SK-N-SH (cell line): ENCODE results near the gene MAST4. TPM values are rescaled to one million over a fixed set of nuclear protein-coding genes. Genes with fewer than 3 reads are reported as not detected.

ENCODE experiments used
- CTCF ChIA-PET: fragments of 300-600, 350-600 bp; formaldehyde crosslinking; extraction: SDS; loops from one replicate; lab custom pipeline; 2021; lab: Yijun Ruan, JAX
- POLR2A ChIA-PET: fragments of 350-600 bp; sonication (Branson Sonifier 250); formaldehyde crosslinking; extraction: SDS; loops from one replicate; lab custom pipeline; 2020; ENCODE audit warnings: antibody characterized with exemption, inconsistent platforms; lab: Yijun Ruan, JAX
- DNase-seq: peaks from one replicate; pipeline ENCODE4 v3.0.0; 2012
- H2AFZ ChIP-seq: fragments of 200-600 bp; sonication (generic); 2 replicates; pipeline ENCODE4 v1.8.1; 2016; ENCODE audit warnings: antibody characterized with exemption, mild to moderate bottlenecking, low read depth
- H3F3A ChIP-seq: fragments of 200-600 bp; sonication (generic); replicated peaks from 2 replicates; pipeline ENCODE3; 2016; ENCODE audit warnings: antibody characterized with exemption, mild to moderate bottlenecking; ENCODE audit not compliant: insufficient read depth
- H3K27ac ChIP-seq, 2 experiments: fragments of 200-500 bp in 1 of 2; fragments of 200-600 bp in 1 of 2; sonication (Bioruptor generic) in 1 of 2; sonication (generic), shearing (Covaris generic) in 1 of 2; 2 replicates each; pipeline versions ENCODE4 v1.5.1 to v1.6.1; 2014 to 2016; ENCODE audit warnings: low read depth in 2 of 2, inconsistent platforms in 1 of 2, low read length in 1 of 2, mild to moderate bottlenecking in 1 of 2, mixed read lengths in 1 of 2
- H3K27me3 ChIP-seq: fragments of 200-600 bp; sonication (generic), shearing (Covaris generic); 2 replicates; pipeline ENCODE4 v1.6.1; 2016; ENCODE audit warnings: mixed run types; ENCODE audit not compliant: insufficient read depth
- H3K36me3 ChIP-seq, 2 experiments: fragments of 200-500 bp in 1 of 2; fragments of 200-600 bp in 1 of 2; sonication (Bioruptor generic) in 1 of 2; sonication (generic) in 1 of 2; replicated peaks in 1 of 2; 2 replicates each; pipeline versions ENCODE3 to v1.5.1; 2014 to 2016; ENCODE audit warnings: low read length in 1 of 2, mild to moderate bottlenecking in 1 of 2; ENCODE audit not compliant: insufficient read depth in 2 of 2, control insufficient read depth in 1 of 2
- H3K4me1 ChIP-seq, 2 experiments: fragments of 200-500 bp in 1 of 2; fragments of 200-600 bp in 1 of 2; sonication (Bioruptor generic) in 1 of 2; sonication (generic), shearing (Covaris generic) in 1 of 2; 2 replicates each; pipeline versions ENCODE4 v1.5.1 to v1.6.1; 2014 to 2016; ENCODE audit warnings: low read depth in 1 of 2, low read length in 1 of 2, mixed run types in 1 of 2; ENCODE audit not compliant: insufficient read depth in 2 of 2, control insufficient read depth in 1 of 2
- H3K4me2 ChIP-seq: fragments of 200-600 bp; sonication (generic), shearing (Covaris generic); 2 replicates; pipeline ENCODE4 v1.6.1; 2017; ENCODE audit warnings: mixed run types
- H3K4me3 ChIP-seq, 2 experiments: fragments of 200-500 bp in 1 of 2; fragments of 200-600 bp in 1 of 2; sonication (Bioruptor generic) in 1 of 2; sonication (generic), shearing (Covaris generic) in 1 of 2; 2 replicates each; pipeline versions ENCODE4 v1.5.1 to v1.8.1; 2014 to 2016; ENCODE audit warnings: low read depth in 2 of 2, inconsistent platforms in 1 of 2, low read length in 1 of 2, mild to moderate bottlenecking in 1 of 2, mixed read lengths in 1 of 2, moderate library complexity in 1 of 2
- H3K79me2 ChIP-seq: fragments of 200-600 bp; sonication (generic); 2 replicates; pipeline ENCODE4 v1.8.1; 2017; ENCODE audit warnings: mild to moderate bottlenecking; ENCODE audit not compliant: insufficient read depth
- H3K9ac ChIP-seq: fragments of 200-600 bp; sonication (generic); 2 replicates; pipeline ENCODE4 v1.6.1; 2017; ENCODE audit warnings: mixed run types
- H3K9me2 ChIP-seq: fragments of 200-600 bp; sonication (generic); 2 replicates; pipeline ENCODE4 v1.6.1; 2017; ENCODE audit warnings: mixed run types
- H3K9me3 ChIP-seq: fragments of 200-600 bp; sonication (generic); 2 replicates; pipeline ENCODE4 v1.6.1; 2017; ENCODE audit warnings: mixed run types, mild to moderate bottlenecking, moderate library complexity
- H4K20me1 ChIP-seq: fragments of 200-600 bp; sonication (generic); 2 replicates; pipeline ENCODE4 v1.6.1; 2017; ENCODE audit warnings: mild to moderate bottlenecking, mixed run types; ENCODE audit not compliant: insufficient read depth
- CHD2 ChIP-seq: fragments of 150-350 bp; IDR thresholded peaks from 2 replicates; pipeline ENCODE4 v1.6.1; 2018; ENCODE audit warnings: low read length; ENCODE audit not compliant: partially characterized antibody
- CTCF ChIP-seq: fragments of 200-600 bp; sonication (generic); IDR thresholded peaks from 2 replicates; pipeline ENCODE4 v1.6.1; 2017; ENCODE audit warnings: antibody characterized with exemption, mild to moderate bottlenecking, moderate library complexity
- ELF1 ChIP-seq: IDR thresholded peaks from 2 replicates; pipeline ENCODE4 v1.4.0; 2012
- FOSL2 ChIP-seq: IDR thresholded peaks from 2 replicates; pipeline ENCODE4 v1.4.0; 2012; ENCODE audit warnings: low read depth, mild to moderate bottlenecking, moderate library complexity, borderline replicate concordance
- JUND ChIP-seq: IDR thresholded peaks from 2 replicates; pipeline ENCODE4 v1.4.0; 2012
- MAX ChIP-seq: IDR thresholded peaks from 2 replicates; pipeline ENCODE4 v1.4.0; 2012; ENCODE audit warnings: low read depth
- NFIC ChIP-seq: IDR thresholded peaks from 2 replicates; pipeline ENCODE4 v1.4.0; 2012; ENCODE audit warnings: borderline replicate concordance
- NRF1 ChIP-seq: IDR thresholded peaks from 2 replicates; pipeline ENCODE4 v1.6.1; 2012; ENCODE audit warnings: low read depth, mild to moderate bottlenecking, low read length
- PBX3 ChIP-seq: IDR thresholded peaks from 2 replicates; pipeline ENCODE4; 2012
- POLR2AphosphoS5 ChIP-seq: IDR thresholded peaks from 2 replicates; pipeline ENCODE4 v1.6.1; 2012; ENCODE audit warnings: low read depth, low read length
- REST ChIP-seq: IDR thresholded peaks from 2 replicates; pipeline ENCODE4 v1.6.1; 2012; ENCODE audit warnings: mild to moderate bottlenecking, low read depth, low read length, moderate library complexity
- RFX5 ChIP-seq: IDR thresholded peaks from 2 replicates; pipeline ENCODE4 v1.6.1; 2012; ENCODE audit warnings: mild to moderate bottlenecking, improper control_type of control experiment, low read length
- RXRA ChIP-seq: IDR thresholded peaks from 2 replicates; pipeline ENCODE4 v1.4.0; 2012; ENCODE audit warnings: low read depth, mild to moderate bottlenecking, borderline replicate concordance
- TAF1 ChIP-seq: IDR thresholded peaks from 2 replicates; pipeline ENCODE4 v1.6.1; 2012; ENCODE audit warnings: low read depth, mild to moderate bottlenecking, low read length, moderate library complexity, borderline replicate concordance
- TCF12 ChIP-seq: IDR thresholded peaks from 2 replicates; pipeline ENCODE4 v1.4.0; 2012
- USF1 ChIP-seq: IDR thresholded peaks from 2 replicates; pipeline ENCODE4 v1.4.0; 2012; ENCODE audit warnings: low read depth, borderline replicate concordance
- WGBS: methylation state at CpG from one replicate; pipeline ENCODE4 v1.1.6; 2017; ENCODE audit warnings: low lambda C conversion rate; 5-methylcytosine and 5-hydroxymethylcytosine counted together
- polyA plus RNA-seq, 3 experiments: library from polyadenylated mRNA; depleted of rRNA; stranded (reverse); fragments of >200 nt; gene quantifications; 2 replicates each; pipeline ENCODE4 v1.2.3, GENCODE V29; 2012

MAST4 gene
- polyA plus RNA-seq, 1 of the 3 experiments (the other 2 are of a cell fraction) = 2.2 TPM

GRCh38 chr5:66647146-66647856 is 51.1 kb downstream of the MAST4 start (continued):
- TF ChIP-seq NRF1 = no peak
- no peak for TF ChIP-seq PBX3

- ChIA-PET POLR2A (no interaction called here), CTCF (no interaction called here)
- no peaks in the 10 kb centered on the region for H3K79me2 ChIP-seq
- H3K9me2 ChIP-seq = no peaks in the 10 kb centered on the region
- no peak overlapping the region for H3K4me2 ChIP-seq
- H3K9me3 ChIP-seq = no peaks in the 10 kb centered on the region
- no peak overlapping the region for H3K9ac ChIP-seq
- H2AFZ ChIP-seq = no peak overlapping the region
- no peaks in the 10 kb centered on the region for H3K27me3 ChIP-seq
- H3K4me3 ChIP-seq = no peak overlapping the region
- DNase-seq = no peak
- no peaks in the 10 kb centered on the region for H3K4me1 ChIP-seq
- H4K20me1 ChIP-seq = no peaks in the 10 kb centered on the region
- 55% methylated on average over 3 of the region's 3 CpGs for WGBS
- H3K27ac ChIP-seq = no peak overlapping the region
- no peaks in the 10 kb centered on the region for H3K36me3 ChIP-seq
- no peaks in the 10 kb centered on the region for H3F3A ChIP-seq
- TF ChIP-seq POLR2AphosphoS5 = no peak
- no peak for TF ChIP-seq USF1
- no peak for TF ChIP-seq RXRA
- no peak for TF ChIP-seq JUND
- TF ChIP-seq TAF1 = no peak
- TF ChIP-seq RFX5 = no peak
- TF ChIP-seq CTCF = no peak
- no peak for TF ChIP-seq FOSL2
- TF ChIP-seq, all 33 proteins: peak for 0
Measured at GRCh38 chr5:66652818-66653217, 56.6 kb downstream of the MAST4 start.

GRCh38 chr5:66653325-66653724 is 57.1 kb downstream of the MAST4 start:
- Histone ChIP-seq H3K4me2 (no peak overlapping the region), H4K20me1 (no peaks in the 10 kb centered on the region), H3K27me3 (no peaks in the 10 kb centered on the region), H2AFZ (no peak overlapping the region), H3K4me3 (no peak overlapping the region), H3K4me1 (no peaks in the 10 kb centered on the region), H3F3A (no peaks in the 10 kb centered on the region), H3K9me2 (no peaks in the 10 kb centered on the region), H3K36me3 (no peaks in the 10 kb centered on the region), H3K27ac (no peak overlapping the region), H3K79me2 (no peaks in the 10 kb centered on the region), H3K9ac (no peak overlapping the region), H3K9me3 (no peaks in the 10 kb centered on the region)
- no peak for DNase-seq
- CTCF ChIA-PET = no interaction called here
- TF ChIP-seq CTCF (no peak), MAX (no peak), TCF12 (peak; percentile 44; the same call in 1 of the 2 replicates), ELF1 (no peak), NFIC (no peak), REST (no peak), CHD2 (no peak)
- WGBS = 29% methylated on average over 1 of the region's 1 CpG
- POLR2A ChIA-PET = no interaction called here
